ENCODE data around the gene NFYB. TPM values are rescaled to one million over a fixed set of nuclear protein-coding genes. Genes with fewer than 3 reads are reported as not detected.
"Not testable (repeated sequence)": the region's sequence is repeated elsewhere in the genome, so short reads cannot be mapped to it uniquely, and the experiment has no call there.

Gene NFYB
- total RNA-seq, 3 donors from 2014 or later = 51.1 to 59.3 (median 54.2) TPM

DNA sequence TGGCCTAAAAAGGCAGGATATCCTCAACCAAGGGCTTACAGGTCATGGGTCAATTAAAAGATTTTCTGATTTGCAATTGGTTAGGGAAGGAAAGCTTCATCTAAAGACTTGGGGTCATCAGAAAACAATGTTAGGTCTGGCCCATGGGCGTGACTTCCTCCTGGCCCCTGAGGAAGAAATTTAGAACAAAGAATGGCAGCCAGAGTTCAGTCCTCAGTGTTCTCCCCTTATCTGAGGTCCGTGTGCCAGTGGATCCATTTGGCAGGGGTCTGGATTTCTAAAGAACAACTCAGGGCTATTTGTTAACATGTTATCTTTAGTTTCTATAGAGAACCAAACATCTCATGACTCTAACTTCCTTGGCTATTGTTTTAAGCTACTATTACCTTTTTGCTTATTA is 27.8 kb upstream of the NFYB start:
- Histone ChIP-seq H3K4me1 (no peaks in the 10 kb centered on the region), H3K27ac (no peak overlapping the region), H3K36me3 (no peaks in the 10 kb centered on the region), H3K27me3 (no peaks in the 10 kb centered on the region), H3K4me3 (no peak overlapping the region), H3K9me3 (no peaks in the 10 kb centered on the region)
- no peak for TF ChIP-seq POLR2A (IDR thresholded peaks at IDR 0.05)
- no peak for TF ChIP-seq POLR2AphosphoS5 (IDR thresholded peaks at IDR 0.05)
- TF ChIP-seq, protein P1, sequence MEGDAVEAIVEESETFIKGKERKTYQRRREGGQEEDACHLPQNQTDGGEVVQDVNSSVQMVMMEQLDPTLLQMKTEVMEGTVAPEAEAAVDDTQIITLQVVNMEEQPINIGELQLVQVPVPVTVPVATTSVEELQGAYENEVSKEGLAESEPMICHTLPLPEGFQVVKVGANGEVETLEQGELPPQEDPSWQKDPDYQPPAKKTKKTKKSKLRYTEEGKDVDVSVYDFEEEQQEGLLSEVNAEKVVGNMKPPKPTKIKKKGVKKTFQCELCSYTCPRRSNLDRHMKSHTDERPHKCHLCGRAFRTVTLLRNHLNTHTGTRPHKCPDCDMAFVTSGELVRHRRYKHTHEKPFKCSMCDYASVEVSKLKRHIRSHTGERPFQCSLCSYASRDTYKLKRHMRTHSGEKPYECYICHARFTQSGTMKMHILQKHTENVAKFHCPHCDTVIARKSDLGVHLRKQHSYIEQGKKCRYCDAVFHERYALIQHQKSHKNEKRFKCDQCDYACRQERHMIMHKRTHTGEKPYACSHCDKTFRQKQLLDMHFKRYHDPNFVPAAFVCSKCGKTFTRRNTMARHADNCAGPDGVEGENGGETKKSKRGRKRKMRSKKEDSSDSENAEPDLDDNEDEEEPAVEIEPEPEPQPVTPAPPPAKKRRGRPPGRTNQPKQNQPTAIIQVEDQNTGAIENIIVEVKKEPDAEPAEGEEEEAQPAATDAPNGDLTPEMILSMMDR (IDR thresholded peaks at IDR 0.05) = no peak
- no peak for DNase-seq (ENCODE audit: low spot score in 2 of 2)
- intact Hi-C loops (cut with DNase I; ENCODE audit: low total_unique reads) = no loop called here

DNA sequence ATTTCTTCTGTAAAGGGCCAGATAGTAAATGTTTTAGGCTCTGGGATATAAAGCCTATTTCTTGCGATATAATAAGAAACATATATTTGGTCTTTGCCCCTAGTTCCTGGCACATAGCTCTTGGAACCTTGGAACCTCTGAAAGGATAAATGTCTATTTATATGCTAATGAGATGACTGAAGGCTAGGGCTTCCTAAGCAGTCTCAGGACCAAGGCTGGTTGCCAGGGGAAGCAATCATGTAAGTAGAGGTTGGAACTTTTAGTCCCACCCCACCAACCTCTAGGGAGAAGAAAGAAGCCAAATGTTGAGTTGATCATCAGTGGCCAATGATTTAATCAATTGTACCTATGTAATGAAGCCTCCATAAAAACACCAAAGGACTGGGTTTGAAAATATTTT is 26.6 kb upstream of the NFYB start:
- Histone ChIP-seq H3K27ac (no peak overlapping the region), H3K4me1 (no peaks in the 10 kb centered on the region), H3K4me3 (no peak overlapping the region), H3K36me3 (no peaks in the 10 kb centered on the region), H3K27me3 (no peaks in the 10 kb centered on the region), H3K9me3 (no peaks in the 10 kb centered on the region)
- no peak for DNase-seq (ENCODE audit: low spot score in 2 of 2)
- intact Hi-C loops (cut with DNase I; ENCODE audit: low total_unique reads) = no loop called here
- TF ChIP-seq POLR2AphosphoS5 (IDR thresholded peaks at IDR 0.05) (no peak), POLR2A (IDR thresholded peaks at IDR 0.05) (no peak)
- TF ChIP-seq, protein P1 (IDR thresholded peaks at IDR 0.05) = no peak

DNA sequence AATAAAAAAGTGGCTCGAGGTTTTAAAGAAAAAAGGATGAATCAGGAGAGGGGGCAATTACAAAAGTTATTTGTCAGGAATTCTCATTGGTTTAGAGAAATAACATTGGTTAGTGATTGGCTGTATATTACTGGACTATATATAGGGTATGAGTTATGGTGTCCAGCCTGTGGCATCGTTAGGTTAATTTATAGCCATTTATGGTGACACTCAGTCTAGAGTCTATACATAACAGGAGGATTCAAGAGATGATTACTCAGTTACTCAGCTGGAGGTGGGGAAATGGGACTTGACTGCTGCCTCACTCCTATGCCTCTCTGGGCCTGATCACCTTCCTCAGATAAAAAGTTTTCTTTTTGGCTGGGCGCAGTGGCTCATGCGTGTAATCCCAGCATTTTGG is 25.6 kb upstream of the NFYB start:
- intact Hi-C loops (cut with DNase I; ENCODE audit: low total_unique reads) = no loop called here

DNA sequence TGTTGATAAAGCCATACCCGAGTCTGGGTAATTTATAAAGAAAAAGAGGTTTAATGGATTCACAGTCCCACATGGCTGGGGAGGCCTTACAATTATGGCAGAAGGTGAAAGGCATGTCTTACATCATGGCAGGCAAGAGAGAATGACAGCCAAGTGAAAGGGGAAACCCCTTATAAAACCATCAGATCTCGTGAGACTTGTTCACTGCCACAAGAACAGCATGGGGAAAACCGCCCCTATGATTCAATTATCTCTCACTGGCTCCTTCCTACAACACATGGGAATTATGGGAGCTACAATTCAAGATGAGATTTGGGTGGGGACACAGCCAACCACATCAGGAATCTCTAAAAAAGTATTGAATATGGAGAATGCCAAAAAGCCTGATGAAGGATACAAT is 25.0 kb upstream of the NFYB start:
- H3K27ac ChIP-seq; H3K4me1 ChIP-seq; H3K9me3 ChIP-seq; H3K27me3 ChIP-seq; H3K4me3 ChIP-seq; DNase-seq (ENCODE audit: low spot score in 2 of 2); H3K36me3 ChIP-seq; intact Hi-C loops (cut with DNase I; ENCODE audit: low total_unique reads): not testable (repeated sequence)

More for the DNA sequence above, 25.6 kb upstream of the NFYB start:
- H3K27me3 ChIP-seq = no peaks in the 10 kb centered on the region
- H3K4me1 ChIP-seq = no peaks in the 10 kb centered on the region
- no peak overlapping the region for H3K27ac ChIP-seq
- no peaks in the 10 kb centered on the region for H3K36me3 ChIP-seq
- H3K9me3 ChIP-seq = no peaks in the 10 kb centered on the region
- H3K4me3 ChIP-seq = no peak overlapping the region
- DNase-seq (ENCODE audit: low spot score in 2 of 2) = no peak
- TF ChIP-seq POLR2AphosphoS5 (IDR thresholded peaks at IDR 0.05) (no peak), POLR2A (IDR thresholded peaks at IDR 0.05) (no peak)
- TF ChIP-seq, protein P1 (IDR thresholded peaks at IDR 0.05) = no peak

DNA sequence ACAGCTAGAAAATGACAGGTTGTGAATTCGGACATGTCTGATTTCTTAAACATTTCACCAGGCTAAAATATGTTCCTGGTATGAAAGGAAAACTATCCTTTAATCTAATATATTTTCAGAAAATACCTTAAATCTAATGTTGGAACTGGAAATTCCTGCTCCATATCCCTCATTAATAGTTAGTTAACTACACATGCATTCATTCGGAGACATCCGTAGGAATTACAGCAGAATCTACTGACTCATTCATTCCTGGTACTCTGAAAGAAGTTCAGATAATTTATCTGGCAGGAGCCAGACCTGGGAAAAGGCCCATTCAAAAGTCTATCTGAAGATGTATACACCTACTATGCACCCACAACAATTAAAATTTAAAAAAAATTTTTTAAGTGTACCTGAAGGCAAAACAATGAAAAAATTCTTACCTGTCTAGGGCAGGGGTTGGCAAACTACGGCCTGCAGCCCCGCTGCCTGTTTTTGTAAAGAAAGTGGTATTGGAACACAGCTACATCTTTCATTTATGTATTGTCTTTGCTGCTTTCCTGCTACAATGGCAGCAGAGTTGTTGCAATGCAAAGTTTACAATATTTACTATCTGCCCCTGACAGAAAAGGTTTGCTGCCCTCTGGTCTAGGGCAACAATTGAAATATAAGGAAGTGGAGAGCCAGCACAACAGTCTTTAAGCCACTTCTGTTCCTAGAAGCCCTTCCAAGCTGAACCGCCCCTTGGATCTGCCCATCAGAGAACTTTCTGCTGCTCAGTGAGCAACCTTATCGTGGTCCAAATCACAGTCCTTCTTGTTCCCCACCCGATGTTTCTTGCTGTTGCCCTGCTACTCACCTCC is 17.9 kb upstream of the NFYB start:
- TF ChIP-seq POLR2A (IDR thresholded peaks at IDR 0.05) (no peak), POLR2AphosphoS5 (IDR thresholded peaks at IDR 0.05) (no peak)
- TF ChIP-seq, protein P1 (IDR thresholded peaks at IDR 0.05) = no peak
- Histone ChIP-seq H3K4me3 (no peak overlapping the region), H3K4me1 (no peaks in the 10 kb centered on the region), H3K27ac (no peak overlapping the region), H3K27me3 (no peaks in the 10 kb centered on the region), H3K9me3 (no peaks in the 10 kb centered on the region), H3K36me3 (no peaks in the 10 kb centered on the region)
- DNase-seq (ENCODE audit: low spot score in 2 of 2) = no peak
- intact Hi-C loops (cut with DNase I; ENCODE audit: low total_unique reads) = no loop called here
